ENCODE data around the gene ADARB2.

The ADARB2 gene

GRCh38 chr10:1300218-1300617 lies 437.1 kb downstream of the ADARB2 start:
- no peak for DNase-seq (ENCODE audit: low read depth in 2 of 3, low spot score in 1 of 3)

GRCh38 chr10:1299041-1299726 lies 438.1 kb downstream of the ADARB2 start:
- no peak for DNase-seq (ENCODE audit: low read depth in 2 of 3, low spot score in 1 of 3)

GRCh38 chr10:1297566-1298301 lies 439.6 kb downstream of the ADARB2 start:
- DNase-seq (ENCODE audit: low read depth in 2 of 3, low spot score in 1 of 3): no peak

- DNase-seq (ENCODE audit: low read depth in 2 of 3, low spot score in 1 of 3): no peak
Observed at GRCh38 chr10:1295756-1296480, 441.4 kb downstream of the ADARB2 start.

- no peak for DNase-seq (ENCODE audit: low read depth in 2 of 3, low spot score in 1 of 3)
Observed at GRCh38 chr10:1294748-1295147, 442.6 kb downstream of the ADARB2 start.

- DNase-seq (ENCODE audit: low read depth in 2 of 3, low spot score in 1 of 3): no peak
Observed at GRCh38 chr10:1293636-1294435, 443.5 kb downstream of the ADARB2 start.

- no peak for DNase-seq (ENCODE audit: low read depth in 2 of 3, low spot score in 1 of 3)
Observed at GRCh38 chr10:1293157-1293556, 444.2 kb downstream of the ADARB2 start.

GRCh38 chr10:1292611-1293031 lies 444.7 kb downstream of the ADARB2 start:
- no peak for DNase-seq (ENCODE audit: low read depth in 2 of 3, low spot score in 1 of 3)

- DNase-seq (ENCODE audit: low read depth in 2 of 3, low spot score in 1 of 3): no peak
Observed at GRCh38 chr10:1291178-1292090, 445.9 kb downstream of the ADARB2 start.

- DNase-seq (ENCODE audit: low read depth in 2 of 3, low spot score in 1 of 3): no peak
Observed at GRCh38 chr10:1290071-1290471, 447.3 kb downstream of the ADARB2 start.

GRCh38 chr10:1289591-1289990 lies 447.7 kb downstream of the ADARB2 start:
- no peak for DNase-seq (ENCODE audit: low read depth in 2 of 3, low spot score in 1 of 3)

GRCh38 chr10:1287971-1288401 lies 449.3 kb downstream of the ADARB2 start:
- DNase-seq (ENCODE audit: low read depth in 2 of 3, low spot score in 1 of 3): no peak

GRCh38 chr10:1287487-1287886 lies 449.8 kb downstream of the ADARB2 start:
- DNase-seq (ENCODE audit: low read depth in 2 of 3, low spot score in 1 of 3): no peak

GRCh38 chr10:1284076-1284475 lies 453.2 kb downstream of the ADARB2 start:
- no peak for DNase-seq (ENCODE audit: low read depth in 2 of 3, low spot score in 1 of 3)

- no peak for DNase-seq (ENCODE audit: low read depth in 2 of 3, low spot score in 1 of 3)
Observed at GRCh38 chr10:1281405-1281782, 455.9 kb downstream of the ADARB2 start.

- DNase-seq (ENCODE audit: low read depth in 2 of 3, low spot score in 1 of 3): no peak
Observed at GRCh38 chr10:1280466-1281404, 456.6 kb downstream of the ADARB2 start.

GRCh38 chr10:1278306-1278705 lies 459.0 kb downstream of the ADARB2 start:
- no peak for DNase-seq (ENCODE audit: low read depth in 2 of 3, low spot score in 1 of 3)

- DNase-seq (ENCODE audit: low read depth in 2 of 3, low spot score in 1 of 3): no peak
Observed at GRCh38 chr10:1274701-1275544, 462.4 kb downstream of the ADARB2 start.
